Head of caudate nucleus (tissue), 42 donors: ENCODE data around the gene STIP1.
"Not testable (repeated sequence)": the region's sequence is repeated elsewhere in the genome, so short reads cannot be mapped to it uniquely, and the experiment has no call there.

Source experiments
- DNase-seq, 42 donors: peaks; one replicate each; pipeline versions ENCODE4 v3.0.0 to v3.0.0-alpha.2; 2020 to 2021; ENCODE audit warnings: mixed read lengths in 7 of 42
- intact Hi-C: fragments of 100-400 bp; cut with DNase I; formaldehyde crosslinking; loops from one replicate; pipeline ENCODE4 v1.15.0; 2022

STIP1 gene

GRCh38 chr11:64153812-64154211 is 32.2 kb upstream of the STIP1 start:
- intact Hi-C loops = loop anchor here (2.0 to 10.0 kb wide), 2 partner anchors 153 to 319 kb away; partner anchors contain the start of gene MARK2
- DNase-seq = no peak

GRCh38 chr11:64156235-64157011 is 29.5 kb upstream of the STIP1 start:
- intact Hi-C loops = loop anchor here (10.0 kb wide), 1 partner anchor 322 kb away; the partner anchor contains the start of gene MARK2
- peak in 38 of 42 donors; percentile 42 to 88 (median 70) for DNase-seq

GRCh38 chr11:64157631-64158394 is 28.2 kb upstream of the STIP1 start:
- DNase-seq = no peak
- intact Hi-C loops = loop anchor here (10.0 kb wide), 1 partner anchor 323 kb away; the partner anchor contains the start of gene MARK2

DNA sequence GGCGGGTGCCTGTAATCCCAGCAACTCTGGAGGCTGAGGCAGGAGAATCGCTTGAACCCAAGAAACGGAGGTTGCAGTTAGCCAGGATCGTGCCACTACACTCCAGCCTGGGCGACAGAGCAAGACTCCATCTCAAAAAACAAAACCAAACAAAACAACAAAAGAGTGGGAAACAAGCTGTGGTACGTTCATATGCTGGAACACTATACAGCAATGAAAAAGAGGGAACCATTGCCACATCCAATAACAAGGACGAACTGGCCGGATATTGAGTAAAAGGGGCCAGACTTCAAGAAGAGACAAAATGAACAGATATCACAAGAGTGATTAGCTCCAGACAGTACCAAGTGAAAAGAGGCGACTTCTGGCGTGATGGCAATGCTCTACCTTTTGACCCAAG is 24.9 kb upstream of the STIP1 start:
- no peak for DNase-seq

GRCh38 chr11:64162769-64163168 is 23.2 kb upstream of the STIP1 start:
- DNase-seq, intact Hi-C loops: not testable (repeated sequence)

More for the DNA sequence above, 24.9 kb upstream of the STIP1 start:
- intact Hi-C loops = no loop called here

- no peak for DNase-seq
- intact Hi-C loops = no loop called here
Measured at GRCh38 chr11:64163951-64164350, 22.0 kb upstream of the STIP1 start.

DNA sequence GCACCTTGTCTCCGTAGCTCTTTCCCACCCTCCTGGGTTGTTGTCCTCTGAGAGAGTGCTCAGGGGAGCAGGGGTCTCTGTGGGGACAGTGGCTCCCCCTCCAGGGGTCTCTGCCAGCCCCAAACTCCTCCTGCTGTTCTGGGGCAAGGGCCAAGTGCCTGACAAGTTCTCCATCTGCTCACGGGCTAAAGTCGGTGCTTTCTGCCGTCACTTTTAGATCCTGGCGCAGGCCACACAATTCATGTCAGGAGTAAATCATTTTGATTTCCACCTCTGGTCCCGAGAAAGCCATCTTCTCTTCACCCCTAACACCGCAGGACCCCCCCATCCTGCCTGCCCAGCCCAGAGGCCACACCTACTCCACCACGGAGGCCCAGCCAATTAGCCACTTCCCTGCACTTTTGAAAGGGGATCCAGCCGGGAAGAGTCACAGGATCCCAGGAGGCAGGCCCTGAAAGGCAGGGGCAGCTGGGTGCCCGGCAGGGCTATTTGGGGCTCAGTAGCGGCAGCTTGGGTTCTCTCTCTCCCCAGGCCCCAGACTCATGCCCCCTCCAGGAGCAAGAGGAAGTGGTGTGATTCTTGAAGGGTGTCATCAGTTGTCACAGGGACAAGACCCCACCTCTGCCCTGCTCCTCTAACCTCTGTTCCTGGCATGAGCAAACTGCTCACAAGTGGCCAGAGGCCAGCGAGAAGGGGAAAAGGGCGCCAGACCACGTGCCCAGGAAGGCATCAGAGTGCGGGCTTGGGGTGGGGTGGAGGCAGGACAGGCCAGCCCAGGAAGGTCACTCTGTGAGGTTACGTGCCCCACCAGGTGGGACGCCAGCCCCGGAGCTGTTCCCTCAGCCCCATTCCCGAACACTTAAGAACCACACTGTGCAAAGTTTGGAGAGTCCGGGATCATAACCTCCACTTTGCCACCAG is 21.3 kb upstream of the STIP1 start:
- no peak for DNase-seq
- intact Hi-C loops = no loop called here

GRCh38 chr11:64165481-64165841 is 20.5 kb upstream of the STIP1 start:
- intact Hi-C loops = no loop called here
- peak in 3 of 42 donors; percentile 12 to 42 (median 24) for DNase-seq

DNA sequence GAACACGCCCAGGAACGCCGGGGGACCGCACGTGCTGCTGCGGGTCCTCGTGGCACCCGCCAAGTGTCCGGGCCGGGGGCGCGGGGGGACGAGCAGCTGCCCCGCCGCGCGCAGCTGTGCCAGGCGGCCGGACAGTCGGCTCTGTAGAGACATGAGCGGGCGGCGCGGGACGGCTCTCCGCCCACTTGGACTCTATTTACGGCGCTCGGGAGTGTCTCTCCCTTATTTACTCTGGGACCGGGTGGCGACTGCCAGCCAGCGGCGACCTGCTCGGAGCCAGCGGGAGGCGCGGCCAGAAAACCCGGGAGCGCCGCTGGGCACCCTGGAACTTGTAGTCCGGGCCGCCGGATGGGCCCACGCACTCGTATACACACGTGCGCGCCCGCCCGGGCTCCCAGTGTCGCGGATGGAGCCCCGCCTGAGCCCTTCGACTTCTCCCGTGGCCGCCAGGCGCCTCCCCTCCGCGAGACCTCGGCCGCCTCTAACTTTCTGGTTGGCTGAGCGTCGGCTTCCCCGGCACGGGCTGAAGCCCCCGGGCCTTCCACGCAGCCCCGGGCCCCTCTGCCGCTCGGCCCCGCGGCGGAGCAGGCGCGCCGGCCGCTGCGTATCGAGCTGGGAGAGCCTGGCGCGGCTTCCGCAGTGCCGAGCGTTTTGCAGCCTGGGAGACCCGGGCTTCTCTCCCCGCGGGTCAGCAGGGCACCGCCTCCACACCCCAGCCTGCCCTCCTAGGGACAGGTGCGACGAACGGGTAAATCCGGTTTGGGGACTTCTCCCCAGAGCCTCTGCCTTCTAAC is 19.9 kb upstream of the STIP1 start, which contains the start of gene MACROD1:
MACROD1 (minus strand) TSS at position 272 of the 794 bp plus-strand sequence; CDS start at position 153, 119 bp downstream.
- intact Hi-C loops = no loop called here
- peak; percentile 67 to 94 (median 84) for DNase-seq

GRCh38 chr11:64170419-64170818 is 15.6 kb upstream of the STIP1 start:
- intact Hi-C loops = no loop called here
- DNase-seq = no peak

DNA sequence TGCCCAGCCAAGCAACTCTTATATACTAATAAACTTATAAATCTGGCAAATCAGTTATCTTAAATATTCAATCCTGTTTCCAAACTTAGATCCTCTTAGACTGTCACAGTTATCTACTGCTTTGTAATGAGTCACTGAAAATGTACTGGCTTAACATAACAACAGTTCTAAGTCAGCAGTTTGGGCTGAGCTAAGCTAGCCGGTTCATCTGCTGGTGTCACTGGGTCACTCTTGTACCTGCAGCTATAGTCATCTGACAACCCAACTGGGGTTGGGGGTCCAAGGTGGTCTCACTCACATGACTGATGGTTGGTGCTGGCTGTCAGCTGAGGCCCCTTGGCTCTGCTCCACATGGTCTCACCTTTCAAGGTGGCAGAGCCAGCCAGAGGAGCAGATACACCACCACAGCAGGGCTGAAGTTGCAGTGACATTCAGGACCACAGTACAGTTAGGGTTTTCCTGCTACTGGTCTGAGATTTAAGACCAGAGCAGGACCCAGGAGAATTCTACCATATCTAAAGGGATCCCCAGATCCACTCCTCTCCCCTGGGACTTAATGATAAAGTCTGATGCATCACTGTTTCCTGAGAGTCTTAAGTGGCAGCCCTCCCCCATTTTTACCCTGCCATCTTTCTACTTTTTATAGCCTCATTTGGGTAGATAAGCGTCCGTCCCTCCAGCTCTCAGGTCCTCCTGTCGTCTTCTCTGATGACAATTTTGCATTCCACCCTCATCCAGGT is 12.2 kb upstream of the STIP1 start:
- DNase-seq = no peak
- intact Hi-C loops = no loop called here

DNA sequence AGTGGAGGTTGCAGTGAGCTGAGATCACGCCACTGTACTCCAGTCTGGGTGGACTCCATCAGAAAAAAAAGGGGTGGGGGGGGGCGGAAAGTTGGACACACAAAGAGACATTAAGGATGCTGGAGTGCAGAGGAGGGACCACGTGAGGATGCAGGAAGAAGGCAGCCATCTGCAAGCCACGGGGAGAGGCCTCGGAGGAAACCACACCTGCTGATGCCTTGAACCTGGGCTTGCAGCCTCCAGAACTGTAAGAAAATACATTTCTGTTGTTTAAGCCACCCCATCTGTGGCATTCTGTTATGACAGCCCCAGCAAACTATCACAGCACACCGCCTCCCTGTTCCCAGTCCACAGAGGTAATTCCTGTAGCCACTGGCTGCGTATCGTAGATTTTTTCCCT is 9.2 kb upstream of the STIP1 start:
- no peak for DNase-seq
- intact Hi-C loops = no loop called here

DNA sequence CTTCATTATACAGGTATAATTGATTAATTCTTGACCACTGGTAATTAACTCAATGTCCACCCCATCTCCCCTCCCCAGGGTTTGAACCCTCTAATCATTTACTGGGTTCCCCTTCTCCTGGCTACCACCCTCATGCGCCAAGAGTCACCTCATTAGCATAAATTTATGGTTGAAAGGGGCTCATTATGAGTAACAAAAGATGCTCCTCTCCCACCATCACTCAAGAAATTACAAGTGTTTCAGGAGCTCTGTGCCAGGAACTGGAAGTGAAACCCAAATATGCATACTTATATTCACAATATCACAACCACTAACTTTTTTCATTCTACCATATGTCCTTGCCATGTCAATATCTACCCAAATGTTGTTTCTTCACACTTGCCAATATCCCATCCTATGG is 7.8 kb upstream of the STIP1 start:
- no peak for DNase-seq
- intact Hi-C loops = no loop called here

DNA sequence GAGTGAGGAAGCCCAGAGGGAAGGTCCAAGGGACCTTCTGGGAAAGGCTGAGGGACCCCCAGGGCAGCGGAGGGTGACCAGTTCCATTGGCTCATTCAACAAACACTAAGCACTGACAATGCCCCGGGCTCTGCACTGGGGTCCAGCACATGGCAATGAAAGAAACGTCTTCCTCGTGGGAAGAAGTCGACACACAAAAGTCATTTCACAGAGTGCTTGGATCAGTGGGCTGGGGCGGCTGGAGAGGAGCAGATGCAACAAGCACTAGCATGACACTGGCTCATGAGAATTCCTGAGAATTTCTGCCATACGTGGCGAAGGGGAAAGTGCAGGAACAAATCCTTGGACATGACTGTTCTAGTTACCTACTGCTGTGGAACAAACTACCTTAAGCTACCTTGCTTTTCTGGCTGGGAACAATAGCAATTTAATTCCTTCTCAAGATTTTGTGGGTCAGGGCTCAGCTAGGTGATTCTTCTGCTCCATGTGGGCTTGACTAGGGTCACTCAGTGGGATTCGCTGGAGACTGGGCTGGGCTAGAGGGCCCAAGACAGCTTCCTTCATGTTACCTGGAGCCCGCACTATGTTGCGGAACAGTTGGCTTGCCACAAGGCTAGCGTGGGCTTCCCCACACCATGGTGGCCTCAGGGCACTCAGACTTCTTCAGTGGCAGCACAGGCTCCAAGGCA is 6.9 kb upstream of the STIP1 start:
- no peak for DNase-seq
- intact Hi-C loops = no loop called here

GRCh38 chr11:64180891-64181290 is 5.1 kb upstream of the STIP1 start:
- intact Hi-C loops = no loop called here
- peak in 2 of 42 donors; percentile 16 to 19 for DNase-seq

DNA sequence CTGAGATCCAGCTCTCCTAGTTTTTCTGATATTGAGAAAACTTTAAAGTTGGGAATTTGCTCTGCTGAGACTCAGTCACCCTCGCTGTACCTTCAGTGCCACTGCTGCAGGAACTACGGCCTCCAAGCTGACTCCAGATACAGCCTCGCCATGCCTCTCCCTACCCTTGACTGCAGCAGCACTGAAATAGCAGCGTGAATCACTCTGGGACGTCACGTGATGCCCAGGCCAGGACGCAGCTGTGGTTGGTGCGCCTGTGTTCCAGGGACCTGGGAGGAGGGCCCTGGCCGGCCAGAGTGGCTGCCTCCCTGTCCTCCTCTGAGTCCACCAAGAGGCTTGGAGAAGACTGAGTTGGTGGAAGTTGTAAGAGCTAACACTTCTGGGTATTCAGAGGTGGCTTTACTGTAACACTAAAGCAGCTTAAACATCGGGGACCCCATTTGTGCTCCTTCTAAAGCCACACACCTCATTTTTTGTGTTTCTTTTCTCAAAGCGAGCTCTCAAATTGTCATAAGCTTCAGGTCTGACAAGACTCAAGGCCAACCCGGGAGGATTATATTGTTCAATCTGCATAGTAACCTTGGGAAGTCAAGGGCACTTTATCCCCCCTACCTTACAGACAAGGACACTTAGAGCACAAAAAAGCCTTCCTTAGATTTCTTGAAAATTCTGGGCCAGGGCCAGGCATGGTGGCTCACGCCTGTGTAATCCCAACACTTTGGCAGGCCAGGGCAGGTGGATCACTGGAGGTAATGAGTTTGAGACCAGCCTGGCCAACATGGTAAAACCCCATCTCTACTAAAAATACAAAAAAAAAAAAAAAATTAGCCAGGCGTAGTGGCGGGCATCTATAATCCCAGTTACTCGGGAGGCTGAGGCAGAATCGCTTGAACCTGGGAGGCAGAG is 4.2 kb upstream of the STIP1 start:
- intact Hi-C loops = no loop called here
- DNase-seq = peak; percentile 88 to 98 (median 95)
